IMR-90 (cell line): Measurements from ENCODE around the gene TERC. TPM values are rescaled to one million over a fixed set of nuclear protein-coding genes. Genes with fewer than 3 reads are reported as not detected.
"Not testable (repeated sequence)": the region's sequence is repeated elsewhere in the genome, so short reads cannot be mapped to it uniquely, and the experiment has no call there.

Experiments used
- ATAC-seq: fragments of 200-7000 bp; cut with Tn5 transposase; 2 replicates; pipeline ENCODE4 v1.9.1; 2020; ENCODE audit warnings: low read depth, mild to moderate bottlenecking, moderate library complexity
- BruUV-seq: library from RNA; stranded (reverse); fragments of 400-500 nt; replicated peaks from 2 replicates; lab custom pipeline; 2021; lab: Mats Ljungman, UMichigan
- CTCF ChIA-PET: fragments of 300-600 bp; formaldehyde crosslinking; extraction: SDS; loops from one replicate; lab custom pipeline; 2021; ENCODE audit warnings: antibody characterized with exemption; lab: Yijun Ruan, JAX
- POLR2A ChIA-PET: fragments of 300-600 bp; sonication (Branson Sonifier 250); formaldehyde crosslinking; loops from one replicate; lab custom pipeline; 2022; ENCODE audit warnings: antibody characterized with exemption; ENCODE audit not compliant: unreplicated experiment; lab: Charles Lee
- DNase-seq: peaks from one replicate; pipeline ENCODE4 v3.0.0; 2013
- H2AFZ ChIP-seq: replicated peaks from 2 replicates; pipeline ENCODE3; 2013; ENCODE audit warnings: low read length, mild to moderate bottlenecking; ENCODE audit not compliant: poor library complexity
- H2AK5ac ChIP-seq: 2 replicates; pipeline ENCODE4 v1.6.1; 2013; ENCODE audit warnings: low read depth, low read length, inconsistent platforms
- H2AK9ac ChIP-seq: replicated peaks from 2 replicates; pipeline ENCODE3; 2013; ENCODE audit warnings: mild to moderate bottlenecking, low read depth, low read length, moderate library complexity; ENCODE audit not compliant: poor library complexity
- H2BK120ac ChIP-seq: 2 replicates; pipeline ENCODE4 v1.6.1; 2013; ENCODE audit warnings: low read depth, low read length, inconsistent platforms
- H2BK15ac ChIP-seq: 3 replicates; pipeline ENCODE4 v1.6.1; 2013; ENCODE audit warnings: low read depth, low read length, inconsistent platforms
- H2BK20ac ChIP-seq: 2 replicates; pipeline ENCODE4 v1.6.1; 2013; ENCODE audit warnings: low read depth, mild to moderate bottlenecking, inconsistent platforms, low read length, moderate library complexity
- H2BK5ac ChIP-seq: 2 replicates; pipeline ENCODE4 v1.6.1; 2013; ENCODE audit warnings: mild to moderate bottlenecking, low read depth, low read length, inconsistent platforms; ENCODE audit not compliant: poor library complexity, severe bottlenecking
- H3K14ac ChIP-seq: replicated peaks from 2 replicates; pipeline ENCODE4 v1.6.1; 2013; ENCODE audit warnings: low read depth, low read length, inconsistent platforms
- H3K18ac ChIP-seq: 2 replicates; pipeline ENCODE4 v1.6.1; 2013; ENCODE audit warnings: low read depth, low read length, control low read depth
- H3K23ac ChIP-seq: 2 replicates; pipeline ENCODE4 v1.6.1; 2013; ENCODE audit warnings: low read depth, low read length, inconsistent platforms
- H3K27ac ChIP-seq: 2 replicates; pipeline ENCODE4 v1.5.1; 2013; ENCODE audit warnings: mild to moderate bottlenecking, control low read depth, low read length; ENCODE audit not compliant: insufficient read depth
- H3K27me3 ChIP-seq: 2 replicates; pipeline ENCODE4 v1.6.1; 2013; ENCODE audit warnings: low read length; ENCODE audit not compliant: control insufficient read depth, insufficient read depth
- H3K36me3 ChIP-seq: 2 replicates; pipeline ENCODE4 v1.6.1; 2013; ENCODE audit warnings: low read length, mixed read lengths; ENCODE audit not compliant: control insufficient read depth, insufficient read depth
- H3K4ac ChIP-seq: 2 replicates; pipeline ENCODE4 v1.6.1; 2013; ENCODE audit warnings: low read depth, low read length, inconsistent platforms
- H3K4me1 ChIP-seq: 2 replicates; pipeline ENCODE4 v1.6.1; 2013; ENCODE audit warnings: low read length, mixed read lengths; ENCODE audit not compliant: control insufficient read depth, insufficient read depth
- H3K4me2 ChIP-seq: 2 replicates; pipeline ENCODE4 v1.6.1; 2013; ENCODE audit warnings: low read depth, mild to moderate bottlenecking, control low read depth, low read length, moderate library complexity
- H3K4me3 ChIP-seq: 2 replicates; pipeline ENCODE4 v1.5.1; 2013; ENCODE audit warnings: low read depth, mild to moderate bottlenecking, control low read depth, low read length, moderate library complexity; ENCODE audit not compliant: insufficient read depth
- H3K56ac ChIP-seq: 2 replicates; pipeline ENCODE4 v1.6.1; 2013; ENCODE audit warnings: low read length, inconsistent platforms; ENCODE audit not compliant: insufficient read depth; ENCODE audit errors: extremely low read depth
- H3K79me1 ChIP-seq, 2 experiments: 2 replicates each; pipeline ENCODE4 v1.6.1; 2013; ENCODE audit warnings: low read length in 2 of 2, inconsistent platforms in 1 of 2, low read depth in 1 of 2
- H3K9ac ChIP-seq: 2 replicates; pipeline ENCODE4 v1.6.1; 2013; ENCODE audit warnings: low read depth, low read length, control low read depth
- H3K9me1 ChIP-seq: 2 replicates; pipeline ENCODE4 v1.6.1; 2013; ENCODE audit warnings: low read length, inconsistent platforms; ENCODE audit not compliant: insufficient read depth
- H3K9me3 ChIP-seq: 2 replicates; pipeline ENCODE4 v1.6.1; 2013; ENCODE audit warnings: low read length; ENCODE audit not compliant: control insufficient read depth, insufficient read depth
- H4K20me1 ChIP-seq: 2 replicates; pipeline ENCODE4 v1.6.1; 2013; ENCODE audit warnings: low read length, inconsistent platforms; ENCODE audit not compliant: insufficient read depth
- H4K5ac ChIP-seq: 2 replicates; pipeline ENCODE4 v1.6.1; 2013; ENCODE audit warnings: mild to moderate bottlenecking, low read depth, low read length, control low read depth
- H4K8ac ChIP-seq, 2 experiments: 2 replicates each; pipeline ENCODE4 v1.6.1; 2013; ENCODE audit warnings: low read depth in 2 of 2, low read length in 2 of 2, control low read depth in 1 of 2, inconsistent platforms in 1 of 2
- H4K91ac ChIP-seq: 2 replicates; pipeline ENCODE4 v1.6.1; 2013; ENCODE audit warnings: low read depth, low read length, inconsistent platforms; ENCODE audit not compliant: insufficient read depth
- dilution Hi-C: fragments of 300-500 bp; cut with HindIII; formaldehyde crosslinking; loops from one replicate; pipeline ENCODE4 v1.14.3; 2018; ENCODE audit warnings: low sequenced_read_pairs; ENCODE audit not compliant: unreplicated experiment
- in situ Hi-C: fragments of 300-500 bp; cut with MboI; formaldehyde crosslinking; loops from 3 replicates; pipeline ENCODE4 v1.14.3; 2019; ENCODE audit warnings: low sequenced_read_pairs, inconsistent platforms, mixed read lengths
- intact Hi-C: fragments of 100-400 bp; cut with micrococcal nuclease; formaldehyde crosslinking; loops from 2 replicates; pipeline ENCODE4 v1.10.0; 2022
- polyA plus RNA-seq, 3 experiments: library from polyadenylated mRNA; depleted of rRNA; stranded (reverse); fragments of >200 nt; gene quantifications; 2 replicates each; pipeline ENCODE4 v1.2.3, GENCODE V29; 2012; ENCODE audit warnings: low replicate concordance in 1 of 3
- total RNA-seq: library from RNA; depleted of rRNA; stranded (reverse); fragments of >200 nt; gene quantifications from 2 replicates; pipeline ENCODE4 v1.2.3, GENCODE V29; 2012

Gene TERC
- total and polyA plus RNA-seq, 2 of the 4 experiments (the other 2 are of a cell fraction), result 57.0 TPM; not detected in 1

GRCh38 chr3:169731857-169732256 is 33.0 kb downstream of the TERC start:
- H3K9me1 ChIP-seq, H4K20me1 ChIP-seq, in situ Hi-C loops, H3K23ac ChIP-seq, POLR2A ChIA-PET, H3K4ac ChIP-seq, dilution Hi-C loops, intact Hi-C loops, H2BK15ac ChIP-seq, H3K4me3 ChIP-seq, H3K36me3 ChIP-seq, H3K79me1 ChIP-seq, H3K9me3 ChIP-seq, H2AK9ac ChIP-seq, ATAC-seq, H2AFZ ChIP-seq, H3K4me1 ChIP-seq, H2AK5ac ChIP-seq, H4K8ac ChIP-seq, H2BK120ac ChIP-seq, H3K14ac ChIP-seq, H3K27me3 ChIP-seq, CTCF ChIA-PET, H4K5ac ChIP-seq, H2BK5ac ChIP-seq, H3K27ac ChIP-seq, H3K56ac ChIP-seq, H3K9ac ChIP-seq, H3K4me2 ChIP-seq, DNase-seq, H4K91ac ChIP-seq, H3K18ac ChIP-seq, BruUV-seq, H2BK20ac ChIP-seq: not testable (repeated sequence)
